ENCODE data around the gene PDE4A. TPM values are rescaled to one million over a fixed set of nuclear protein-coding genes. Genes with fewer than 3 reads are reported as not detected.

The PDE4A gene
- total and polyA plus RNA-seq, 2 of the 8 experiments (the other 6 are each of a cell fraction or from before 2014, with no cell fraction given): 2.0 to 4.4 TPM

- H2BK5ac ChIP-seq (ENCODE audit: low read depth, low read length): no peak overlapping the region
- H3K4me2 ChIP-seq (ENCODE audit: insufficient read depth in 1 of 2, low read depth in 2 of 2, low read length in 2 of 2): no peak overlapping the region
- H3K9ac ChIP-seq (replicated peaks in 1 of 4; ENCODE audit: extremely low read depth in 1 of 4, low read depth in 3 of 4, low read length in 3 of 4): no peak overlapping the region
- no peak for DNase-seq (ENCODE audit: low read depth in 1 of 2, low spot score in 2 of 2)
- peaks cover 0 to 5% (median 4%) of the 10 kb centered on the region in 4 experiments; a peak in 6 of 7 replicates for H3K4me1 ChIP-seq (replicated peaks in 1 of 4; ENCODE audit: control insufficient read depth in 3 of 4, insufficient read depth in 4 of 4, low read length in 3 of 4)
- no peak overlapping the region for H3K4ac ChIP-seq (replicated peaks; ENCODE audit: insufficient read length, low read depth, low read length)
- no peak overlapping the region for H2BK120ac ChIP-seq (replicated peaks; ENCODE audit: low read depth, low read length)
- no peaks in the 10 kb centered on the region for H3K9me3 ChIP-seq (ENCODE audit: insufficient read depth in 2 of 2, low read depth in 1 of 2, low read length in 1 of 2)
- no peak overlapping the region for H3K14ac ChIP-seq (ENCODE audit: insufficient read length)
- H2BK20ac ChIP-seq (ENCODE audit: low read length): no peak overlapping the region
- CTCF ChIA-PET (ENCODE audit: partially characterized antibody): interaction anchor here (0.6 to 6.5 kb wide), 20 partner anchors 9 to 159 kb away, joined by 3 to 55 read pairs (median 4); partner anchors contain the start of gene S1PR5
- no peak for FAIRE-seq
- H4K8ac ChIP-seq (ENCODE audit: extremely low read depth, insufficient read depth, low read length): no peak overlapping the region
- peaks cover 1 to 2% of the 10 kb centered on the region in 2 experiments for H4K20me1 ChIP-seq (replicated peaks in 1 of 2; ENCODE audit: control insufficient read depth in 1 of 2, insufficient read depth in 2 of 2, low read length in 2 of 2)
- no peak overlapping the region for H2BK15ac ChIP-seq (ENCODE audit: low read length)
- H3K27me3 ChIP-seq (replicated peaks in 1 of 4; ENCODE audit: control insufficient read depth in 3 of 4, extremely low read depth in 1 of 4, insufficient read depth in 3 of 4, low read length in 3 of 4): peaks cover 8 to 14% (median 12%) of the 10 kb centered on the region in 4 experiments; a peak in 6 of 7 replicates
- 96% methylated on average over 3 of the region's 3 CpGs; no CpG with 5 or more reads in 1 of the 2 experiments for WGBS, 2 experiments (ENCODE audit: extremely low coverage in 1 of 2, insufficient coverage in 1 of 2, insufficient read length in 1 of 2, insufficient replicate concordance in 2 of 2, low coverage in 1 of 2, low lambda C conversion rate in 2 of 2, missing lambda C conversion rate in 1 of 2)
- no peak overlapping the region for H3K18ac ChIP-seq (ENCODE audit: extremely low read depth, low read length)
- no peak overlapping the region for H2AK5ac ChIP-seq (ENCODE audit: low read depth, low read length)
- H3K79me2 ChIP-seq (ENCODE audit: control insufficient read depth in 1 of 2, insufficient read depth in 2 of 2, low read length in 2 of 2): no peaks in the 10 kb centered on the region
- no peak overlapping the region for H2BK12ac ChIP-seq (ENCODE audit: low read depth, low read length)
- no peak overlapping the region for H3K4me3 ChIP-seq (ENCODE audit: extremely low read depth in 1 of 4, insufficient read depth in 2 of 4, low read depth in 3 of 4, low read length in 4 of 4)
- H3K79me1 ChIP-seq (ENCODE audit: low read depth, low read length): no peaks in the 10 kb centered on the region
- no peak overlapping the region for H3K23ac ChIP-seq (ENCODE audit: insufficient read length)
- H2AFZ ChIP-seq (ENCODE audit: low read length): no peak overlapping the region
- H3K27ac ChIP-seq (ENCODE audit: low read depth, low read length): no peak overlapping the region
- H3K56ac ChIP-seq (replicated peaks; ENCODE audit: insufficient read length, low read depth, low read length): no peak overlapping the region
- H4K91ac ChIP-seq (replicated peaks; ENCODE audit: insufficient read length, low read length): no peak overlapping the region
- no peak overlapping the region for H4K5ac ChIP-seq (ENCODE audit: insufficient read length, low read depth, low read length)
- no peaks in the 10 kb centered on the region for H3K36me3 ChIP-seq (ENCODE audit: control insufficient read depth in 2 of 4, insufficient read depth in 4 of 4, low read length in 3 of 4)
- peaks cover under 1% of the 10 kb centered on the region; the same call in 1 of the 2 replicates for H3K23me2 ChIP-seq (ENCODE audit: low read depth, low read length)
- POLR2A ChIA-PET (ENCODE audit: partially characterized antibody): interaction anchor here (1.7 kb wide), 1 partner anchor 9 kb away, joined by 4 read pairs; no protein-coding TSS in a partner anchor
- TF ChIP-seq GABPA (IDR thresholded peaks at IDR 0.05; ENCODE audit: borderline replicate concordance, insufficient read depth, low read length) (no peak), ASH2L (IDR thresholded peaks at IDR 0.05; ENCODE audit: low read length) (no peak), MAX (IDR thresholded peaks at IDR 0.05) (no peak), RFX5 (IDR thresholded peaks at IDR 0.05; ENCODE audit: borderline replicate concordance, low read depth, low read length) (no peak), ATF3 (IDR thresholded peaks at IDR 0.05; ENCODE audit: insufficient read depth, low read depth, low read length) (no peak), CBX5 (IDR thresholded peaks at IDR 0.05; ENCODE audit: low read depth, low read length) (no peak)
These were observed 88.4 kb downstream of the PDE4A start for GRCh38 chr19:10508707-10509106.

Measured in H1 (cell line).